Nephron progenitor cell (in vitro differentiated cells): ENCODE results near the gene RFXAP.
A peak's percentile ranks its signal among the peaks of the same experiment; 100 is the strongest.

ENCODE experiments used
- DNase-seq: peaks from one replicate; pipeline ENCODE4 v3.0.0; 2021
- H3K27ac Mint-ChIP-seq: 2 replicates; pipeline ENCODE4 v1.8.0; 2021; ENCODE audit warnings: mild to moderate bottlenecking, moderate library complexity, mixed read lengths
- H3K27me3 Mint-ChIP-seq: 2 replicates; pipeline ENCODE4 v1.8.0; 2021; ENCODE audit warnings: mild to moderate bottlenecking, low read depth, mixed read lengths; ENCODE audit not compliant: poor library complexity
- H3K36me3 Mint-ChIP-seq: 2 replicates; pipeline ENCODE4 v1.8.0; 2021; ENCODE audit warnings: low read depth, mixed read lengths
- H3K4me1 Mint-ChIP-seq: 2 replicates; pipeline ENCODE4 v1.8.0; 2021; ENCODE audit warnings: mixed read lengths
- H3K4me3 Mint-ChIP-seq: 2 replicates; pipeline ENCODE4 v1.8.0; 2021; ENCODE audit warnings: mild to moderate bottlenecking, moderate library complexity, mixed read lengths
- H3K9me3 Mint-ChIP-seq: 2 replicates; pipeline ENCODE4 v1.8.0; 2021; ENCODE audit warnings: mild to moderate bottlenecking, moderate library complexity, mixed read lengths
- CTCF ChIP-seq: fragments of 200-600 bp; sonication (generic); IDR thresholded peaks from 2 replicates; pipeline ENCODE4 v1.5.0; 2021; ENCODE audit warnings: antibody characterized with exemption

The RFXAP gene

GRCh38 chr13:36872621-36873020, 53.6 kb downstream of the RFXAP start:
- H3K4me3 Mint-ChIP-seq: no peak overlapping the region
- H3K4me1 Mint-ChIP-seq: peaks cover 12% of the 10 kb centered on the region
- H3K9me3 Mint-ChIP-seq: no peaks in the 10 kb centered on the region
- DNase-seq: peak; percentile 6
- H3K36me3 Mint-ChIP-seq: peaks cover 23% of the 10 kb centered on the region
- no peak for TF ChIP-seq CTCF
- peak overlapping the region; percentile 27 for H3K27ac Mint-ChIP-seq
- H3K27me3 Mint-ChIP-seq: peaks cover 3% of the 10 kb centered on the region

- Mint-ChIP-seq H3K27ac (no peak overlapping the region), H3K27me3 (peaks cover 6% of the 10 kb centered on the region), H3K9me3 (no peaks in the 10 kb centered on the region), H3K4me1 (peaks cover 12% of the 10 kb centered on the region), H3K36me3 (peaks cover 41% of the 10 kb centered on the region), H3K4me3 (no peak overlapping the region)
- TF ChIP-seq CTCF: no peak
- no peak for DNase-seq
These were observed 56.4 kb downstream of the RFXAP start for GRCh38 chr13:36875431-36875830.

GRCh38 chr13:36875961-36876360, 56.9 kb downstream of the RFXAP start:
- no peak for DNase-seq
- no peaks in the 10 kb centered on the region for H3K9me3 Mint-ChIP-seq
- H3K4me3 Mint-ChIP-seq: no peak overlapping the region
- peaks cover 12% of the 10 kb centered on the region for H3K4me1 Mint-ChIP-seq
- TF ChIP-seq CTCF: no peak
- peaks cover 6% of the 10 kb centered on the region for H3K27me3 Mint-ChIP-seq
- no peak overlapping the region for H3K27ac Mint-ChIP-seq
- H3K36me3 Mint-ChIP-seq: peaks cover 42% of the 10 kb centered on the region
